ENCODE results near the gene RBP7. TPM values are rescaled to one million over a fixed set of nuclear protein-coding genes. Genes with fewer than 3 reads are reported as not detected.

Gene RBP7
- total RNA-seq, 1 donor from 2014 or later = 1.0 TPM

DNA sequence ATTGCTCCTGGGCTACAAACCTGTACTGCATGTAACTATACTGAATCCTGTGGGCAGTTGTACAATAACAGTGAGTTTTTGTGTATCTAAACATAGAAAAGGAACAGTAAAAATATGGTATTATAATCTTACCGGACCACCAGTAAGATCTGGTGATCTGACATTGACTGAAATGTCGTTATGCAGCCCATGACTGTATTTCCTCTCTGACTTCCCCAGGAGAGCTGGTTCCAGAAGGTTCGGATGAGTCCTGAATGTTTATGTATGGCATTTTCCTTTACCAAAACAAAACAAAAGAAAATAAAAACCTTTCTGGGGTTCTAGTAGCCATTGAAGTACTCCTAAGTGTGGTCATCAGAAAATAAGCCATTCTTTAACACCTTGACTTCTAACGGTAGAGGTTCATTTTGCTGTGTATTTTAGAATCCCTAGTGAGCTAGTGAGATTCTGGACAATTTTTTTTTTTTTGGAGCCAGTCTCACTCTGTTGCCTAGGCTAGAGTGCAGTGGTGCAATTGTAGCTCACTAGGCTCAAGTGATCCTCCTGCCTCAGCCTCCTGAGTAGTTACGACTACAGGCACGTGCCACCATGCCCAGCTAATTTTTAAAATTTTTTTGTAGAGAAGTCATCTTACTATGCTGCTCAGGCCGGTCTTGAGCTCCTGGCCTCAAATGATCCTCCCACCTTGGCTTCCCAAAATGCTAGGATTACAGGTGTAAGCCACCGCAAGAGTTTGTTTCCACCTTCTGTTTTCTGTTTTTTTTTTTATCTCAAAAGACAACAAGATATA is 63.5 kb downstream of the RBP7 start:
- Histone ChIP-seq H3K9me3 (ENCODE audit: insufficient read depth, low read depth, low read length) (no peaks in the 10 kb centered on the region), H3K4me1 (ENCODE audit: insufficient read depth, low read length) (peaks cover 29% of the 10 kb centered on the region), H3K27me3 (ENCODE audit: insufficient read depth, low read length) (no peaks in the 10 kb centered on the region), H3K36me3 (ENCODE audit: insufficient read depth, low read length) (no peaks in the 10 kb centered on the region), H4K20me1 (ENCODE audit: insufficient read depth, low read length) (peaks cover 66% of the 10 kb centered on the region), H3K9ac (ENCODE audit: low read length) (no peak overlapping the region), H2AFZ (ENCODE audit: low read depth, low read length) (no peak overlapping the region), H3K4me3 (ENCODE audit: insufficient read depth, low read depth, low read length) (no peak overlapping the region), H3K4me2 (ENCODE audit: low read length) (no peak overlapping the region), H3K27ac (ENCODE audit: low read depth, low read length) (no peak overlapping the region), H3K79me2 (ENCODE audit: insufficient read depth, low read length) (peaks cover 73% of the 10 kb centered on the region)
- DNase-seq (ENCODE audit: low read depth) (no peak), FAIRE-seq (no peak)
- Mint-ChIP-seq H3K27ac (ENCODE audit: unreplicated experiment) (no peak overlapping the region), H3K9me3 (ENCODE audit: unreplicated experiment) (no peaks in the 10 kb centered on the region), H3K4me3 (ENCODE audit: unreplicated experiment) (no peak overlapping the region), H3K27me3 (ENCODE audit: low read depth, unreplicated experiment) (no peaks in the 10 kb centered on the region), H3K4me1 (ENCODE audit: low read depth, unreplicated experiment) (peaks cover 36% of the 10 kb centered on the region), H3K36me3 (ENCODE audit: low read depth, unreplicated experiment) (peaks cover 7% of the 10 kb centered on the region)
- TF ChIP-seq, protein P1, sequence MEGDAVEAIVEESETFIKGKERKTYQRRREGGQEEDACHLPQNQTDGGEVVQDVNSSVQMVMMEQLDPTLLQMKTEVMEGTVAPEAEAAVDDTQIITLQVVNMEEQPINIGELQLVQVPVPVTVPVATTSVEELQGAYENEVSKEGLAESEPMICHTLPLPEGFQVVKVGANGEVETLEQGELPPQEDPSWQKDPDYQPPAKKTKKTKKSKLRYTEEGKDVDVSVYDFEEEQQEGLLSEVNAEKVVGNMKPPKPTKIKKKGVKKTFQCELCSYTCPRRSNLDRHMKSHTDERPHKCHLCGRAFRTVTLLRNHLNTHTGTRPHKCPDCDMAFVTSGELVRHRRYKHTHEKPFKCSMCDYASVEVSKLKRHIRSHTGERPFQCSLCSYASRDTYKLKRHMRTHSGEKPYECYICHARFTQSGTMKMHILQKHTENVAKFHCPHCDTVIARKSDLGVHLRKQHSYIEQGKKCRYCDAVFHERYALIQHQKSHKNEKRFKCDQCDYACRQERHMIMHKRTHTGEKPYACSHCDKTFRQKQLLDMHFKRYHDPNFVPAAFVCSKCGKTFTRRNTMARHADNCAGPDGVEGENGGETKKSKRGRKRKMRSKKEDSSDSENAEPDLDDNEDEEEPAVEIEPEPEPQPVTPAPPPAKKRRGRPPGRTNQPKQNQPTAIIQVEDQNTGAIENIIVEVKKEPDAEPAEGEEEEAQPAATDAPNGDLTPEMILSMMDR (IDR thresholded peaks at IDR 0.05; ENCODE audit: insufficient read depth, low read depth, low read length) = no peak
- no peak for TF ChIP-seq EZH2 (IDR thresholded peaks at IDR 0.05; ENCODE audit: insufficient read depth, low read length)

- Histone ChIP-seq H3K27me3 (ENCODE audit: insufficient read depth, low read length) (no peaks in the 10 kb centered on the region), H3K36me3 (ENCODE audit: insufficient read depth, low read length) (no peaks in the 10 kb centered on the region), H3K9me3 (ENCODE audit: insufficient read depth, low read depth, low read length) (no peaks in the 10 kb centered on the region), H3K27ac (ENCODE audit: low read depth, low read length) (no peak overlapping the region), H3K9ac (ENCODE audit: low read length) (no peak overlapping the region), H2AFZ (ENCODE audit: low read depth, low read length) (no peak overlapping the region), H3K4me3 (ENCODE audit: insufficient read depth, low read depth, low read length) (no peak overlapping the region), H4K20me1 (ENCODE audit: insufficient read depth, low read length) (peaks cover 68% of the 10 kb centered on the region), H3K4me1 (ENCODE audit: insufficient read depth, low read length) (peaks cover 28% of the 10 kb centered on the region), H3K4me2 (ENCODE audit: low read length) (no peak overlapping the region), H3K79me2 (ENCODE audit: insufficient read depth, low read length) (peaks cover 78% of the 10 kb centered on the region)
- no peak for DNase-seq (ENCODE audit: low read depth)
- Mint-ChIP-seq H3K9me3 (ENCODE audit: unreplicated experiment) (no peaks in the 10 kb centered on the region), H3K36me3 (ENCODE audit: low read depth, unreplicated experiment) (peaks cover 7% of the 10 kb centered on the region), H3K27me3 (ENCODE audit: low read depth, unreplicated experiment) (no peaks in the 10 kb centered on the region), H3K27ac (ENCODE audit: unreplicated experiment) (no peak overlapping the region), H3K4me1 (ENCODE audit: low read depth, unreplicated experiment) (peaks cover 32% of the 10 kb centered on the region), H3K4me3 (ENCODE audit: unreplicated experiment) (no peak overlapping the region)
- no peak for TF ChIP-seq EZH2 (IDR thresholded peaks at IDR 0.05; ENCODE audit: insufficient read depth, low read length)
- TF ChIP-seq, protein P1 (IDR thresholded peaks at IDR 0.05; ENCODE audit: insufficient read depth, low read depth, low read length) = no peak
- FAIRE-seq = no peak
Observed at GRCh38 chr1:10061276-10061675, 64.2 kb downstream of the RBP7 start.

- no peak for FAIRE-seq
- Histone ChIP-seq H3K9ac (ENCODE audit: low read length) (no peak overlapping the region), H3K4me2 (ENCODE audit: low read length) (no peak overlapping the region)
Observed at GRCh38 chr1:10063878-10064277, 66.8 kb downstream of the RBP7 start.

More at GRCh38 chr1:10063878-10064277, 66.8 kb downstream of the RBP7 start:
- no peak overlapping the region for H3K27ac ChIP-seq (ENCODE audit: low read depth, low read length)
- no peaks in the 10 kb centered on the region for H3K9me3 ChIP-seq (ENCODE audit: insufficient read depth, low read depth, low read length)
- H3K4me1 ChIP-seq (ENCODE audit: insufficient read depth, low read length) = peaks cover 24% of the 10 kb centered on the region
- TF ChIP-seq, protein P1 (IDR thresholded peaks at IDR 0.05; ENCODE audit: insufficient read depth, low read depth, low read length) = no peak
- no peak for TF ChIP-seq EZH2 (IDR thresholded peaks at IDR 0.05; ENCODE audit: insufficient read depth, low read length)
- H2AFZ ChIP-seq (ENCODE audit: low read depth, low read length) = no peak overlapping the region
- Mint-ChIP-seq H3K9me3 (ENCODE audit: unreplicated experiment) (no peaks in the 10 kb centered on the region), H3K36me3 (ENCODE audit: low read depth, unreplicated experiment) (peaks cover 7% of the 10 kb centered on the region), H3K4me3 (ENCODE audit: unreplicated experiment) (no peak overlapping the region), H3K27ac (ENCODE audit: unreplicated experiment) (no peak overlapping the region), H3K4me1 (ENCODE audit: low read depth, unreplicated experiment) (peaks cover 23% of the 10 kb centered on the region), H3K27me3 (ENCODE audit: low read depth, unreplicated experiment) (no peaks in the 10 kb centered on the region)
- no peaks in the 10 kb centered on the region for H3K36me3 ChIP-seq (ENCODE audit: insufficient read depth, low read length)
- H3K4me3 ChIP-seq (ENCODE audit: insufficient read depth, low read depth, low read length) = no peak overlapping the region
- DNase-seq (ENCODE audit: low read depth) = no peak
- H3K79me2 ChIP-seq (ENCODE audit: insufficient read depth, low read length) = peaks cover 64% of the 10 kb centered on the region
- H4K20me1 ChIP-seq (ENCODE audit: insufficient read depth, low read length) = peaks cover 69% of the 10 kb centered on the region
- H3K27me3 ChIP-seq (ENCODE audit: insufficient read depth, low read length) = no peaks in the 10 kb centered on the region

Data from astrocyte (in vitro differentiated cells and primary cell).